Neural progenitor cell (in vitro differentiated cells): ENCODE results near the gene MFAP5.

Experiments
- EZH2 ChIP-seq: fragments of 200-600 bp; sonication (generic); IDR thresholded peaks from 2 replicates; pipeline ENCODE4 v1.6.1; 2017; ENCODE audit warnings: antibody characterized with exemption, mild to moderate bottlenecking, moderate library complexity
- EZH2phosphoT487 ChIP-seq: fragments of 200-600 bp; sonication (generic); IDR thresholded peaks from 2 replicates; pipeline ENCODE4 v1.6.1; 2017; ENCODE audit warnings: antibody characterized with exemption
- TF ChIP-seq, protein P1 (sequence below): fragments of 200-600 bp; sonication (generic); IDR thresholded peaks from 2 replicates; pipeline ENCODE4 v1.5.1; 2017; ENCODE audit warnings: antibody characterized with exemption, mild to moderate bottlenecking

DNA sequence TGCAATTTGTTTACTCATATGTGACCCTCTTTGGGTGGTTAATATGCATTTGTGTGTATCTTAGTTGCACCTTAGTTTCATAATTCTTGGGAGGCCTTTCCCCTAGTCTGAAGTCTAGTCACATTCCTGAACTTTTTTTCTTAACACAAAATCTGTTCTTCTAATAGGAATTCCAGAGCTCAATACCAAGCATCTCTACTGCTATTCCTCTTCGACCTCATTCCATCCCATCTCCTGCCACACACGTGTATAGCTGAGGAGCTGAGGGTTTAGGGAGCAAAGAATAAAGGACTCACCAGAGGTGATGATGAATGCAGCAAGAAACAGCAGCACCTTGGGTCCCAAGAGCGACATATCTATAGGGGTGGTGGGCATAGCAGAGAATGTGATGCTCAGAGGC, 875 bp downstream of the MFAP5 start:
- TF ChIP-seq, protein P1, sequence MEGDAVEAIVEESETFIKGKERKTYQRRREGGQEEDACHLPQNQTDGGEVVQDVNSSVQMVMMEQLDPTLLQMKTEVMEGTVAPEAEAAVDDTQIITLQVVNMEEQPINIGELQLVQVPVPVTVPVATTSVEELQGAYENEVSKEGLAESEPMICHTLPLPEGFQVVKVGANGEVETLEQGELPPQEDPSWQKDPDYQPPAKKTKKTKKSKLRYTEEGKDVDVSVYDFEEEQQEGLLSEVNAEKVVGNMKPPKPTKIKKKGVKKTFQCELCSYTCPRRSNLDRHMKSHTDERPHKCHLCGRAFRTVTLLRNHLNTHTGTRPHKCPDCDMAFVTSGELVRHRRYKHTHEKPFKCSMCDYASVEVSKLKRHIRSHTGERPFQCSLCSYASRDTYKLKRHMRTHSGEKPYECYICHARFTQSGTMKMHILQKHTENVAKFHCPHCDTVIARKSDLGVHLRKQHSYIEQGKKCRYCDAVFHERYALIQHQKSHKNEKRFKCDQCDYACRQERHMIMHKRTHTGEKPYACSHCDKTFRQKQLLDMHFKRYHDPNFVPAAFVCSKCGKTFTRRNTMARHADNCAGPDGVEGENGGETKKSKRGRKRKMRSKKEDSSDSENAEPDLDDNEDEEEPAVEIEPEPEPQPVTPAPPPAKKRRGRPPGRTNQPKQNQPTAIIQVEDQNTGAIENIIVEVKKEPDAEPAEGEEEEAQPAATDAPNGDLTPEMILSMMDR: no peak
- TF ChIP-seq EZH2 (no peak), EZH2phosphoT487 (no peak)
